NB4 (cell line): ENCODE data around the gene LCN1.

ENCODE experiments used
- POLR2A ChIP-seq: IDR thresholded peaks from 2 replicates; pipeline ENCODE4 v1.6.1; 2011; ENCODE audit warnings: mild to moderate bottlenecking; ENCODE audit not compliant: insufficient read length; ENCODE audit errors: extremely low read depth
- TF ChIP-seq, protein P1 (sequence below): IDR thresholded peaks from one replicate; pipeline ENCODE4 v1.5.1; 2012; ENCODE audit warnings: low read depth, low read length

DNA sequence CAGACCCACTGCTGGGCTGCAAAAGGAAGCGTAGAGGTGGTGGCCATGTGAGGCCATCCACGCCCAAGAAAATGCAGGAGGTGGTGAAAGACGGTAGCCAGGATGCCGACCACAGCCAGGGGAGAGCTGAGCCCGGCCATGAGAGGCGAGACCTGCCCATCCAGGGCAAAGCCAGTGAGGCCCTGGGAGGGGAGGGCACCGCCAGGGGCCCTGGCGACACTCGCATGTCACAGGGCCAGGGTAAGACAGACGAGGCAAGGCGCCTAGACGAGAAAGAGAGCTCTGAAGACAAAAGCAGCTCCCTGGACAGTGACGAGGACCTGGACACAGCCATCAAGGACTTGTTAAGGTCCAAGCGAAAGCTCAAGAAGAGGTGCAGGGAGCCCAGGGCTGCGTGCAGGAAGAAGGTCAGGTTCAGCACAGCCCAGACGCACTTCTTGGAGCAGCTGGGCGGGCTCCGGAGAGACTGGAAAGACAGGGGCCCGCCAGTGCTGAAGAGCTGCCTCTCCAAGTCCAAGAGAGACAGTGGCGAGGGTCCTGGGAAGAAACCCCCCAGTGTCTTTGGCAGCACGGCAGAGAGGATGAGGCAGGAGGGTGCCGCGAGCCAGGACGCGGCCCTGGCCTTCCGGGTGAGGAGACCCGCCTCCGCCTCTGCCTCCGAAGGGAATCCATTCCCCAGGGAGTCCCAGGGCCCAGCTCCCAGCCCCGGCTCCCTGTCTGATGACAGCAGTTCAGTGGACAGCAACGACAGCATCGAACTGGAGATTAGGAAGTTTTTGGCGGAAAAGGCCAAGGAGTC lies 34.8 kb upstream of the LCN1 start:
- TF ChIP-seq, protein P1, sequence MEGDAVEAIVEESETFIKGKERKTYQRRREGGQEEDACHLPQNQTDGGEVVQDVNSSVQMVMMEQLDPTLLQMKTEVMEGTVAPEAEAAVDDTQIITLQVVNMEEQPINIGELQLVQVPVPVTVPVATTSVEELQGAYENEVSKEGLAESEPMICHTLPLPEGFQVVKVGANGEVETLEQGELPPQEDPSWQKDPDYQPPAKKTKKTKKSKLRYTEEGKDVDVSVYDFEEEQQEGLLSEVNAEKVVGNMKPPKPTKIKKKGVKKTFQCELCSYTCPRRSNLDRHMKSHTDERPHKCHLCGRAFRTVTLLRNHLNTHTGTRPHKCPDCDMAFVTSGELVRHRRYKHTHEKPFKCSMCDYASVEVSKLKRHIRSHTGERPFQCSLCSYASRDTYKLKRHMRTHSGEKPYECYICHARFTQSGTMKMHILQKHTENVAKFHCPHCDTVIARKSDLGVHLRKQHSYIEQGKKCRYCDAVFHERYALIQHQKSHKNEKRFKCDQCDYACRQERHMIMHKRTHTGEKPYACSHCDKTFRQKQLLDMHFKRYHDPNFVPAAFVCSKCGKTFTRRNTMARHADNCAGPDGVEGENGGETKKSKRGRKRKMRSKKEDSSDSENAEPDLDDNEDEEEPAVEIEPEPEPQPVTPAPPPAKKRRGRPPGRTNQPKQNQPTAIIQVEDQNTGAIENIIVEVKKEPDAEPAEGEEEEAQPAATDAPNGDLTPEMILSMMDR: no peak
- no peak for TF ChIP-seq POLR2A
